ENCODE data around the gene FRK. TPM values are rescaled to one million over a fixed set of nuclear protein-coding genes. Genes with fewer than 3 reads are reported as not detected.

Gene FRK
- total RNA-seq, 1 donor from 2014 or later = 0.77 TPM

GRCh38 chr6:115984809-115985208 lies 75.9 kb downstream of the FRK start:
- Histone ChIP-seq H2AFZ (ENCODE audit: low read depth, low read length) (no peak overlapping the region), H3K9me3 (ENCODE audit: insufficient read depth, low read depth, low read length) (no peaks in the 10 kb centered on the region)

DNA sequence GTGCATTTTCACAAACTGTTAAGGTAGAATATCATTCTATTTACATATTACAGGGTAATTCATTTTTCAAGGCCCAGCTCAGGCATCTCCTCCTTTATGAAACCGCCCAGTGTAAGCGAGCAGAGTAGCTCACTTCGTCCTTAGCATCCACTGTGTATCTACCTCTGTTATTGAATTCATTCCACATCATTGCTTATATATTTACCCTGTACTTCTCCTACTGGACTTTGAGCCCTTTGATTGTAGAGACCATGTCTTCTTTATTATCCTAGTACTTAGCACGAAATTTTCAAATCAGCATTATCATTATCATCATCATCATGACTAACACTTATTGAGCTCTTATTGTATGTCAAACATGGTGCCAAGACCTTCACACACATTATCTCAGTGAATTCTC lies 76.7 kb downstream of the FRK start:
- Histone ChIP-seq H4K20me1 (ENCODE audit: insufficient read depth, low read length) (no peaks in the 10 kb centered on the region), H3K79me2 (ENCODE audit: insufficient read depth, low read length) (no peaks in the 10 kb centered on the region), H3K36me3 (ENCODE audit: insufficient read depth, low read length) (no peaks in the 10 kb centered on the region), H3K9ac (ENCODE audit: low read length) (no peak overlapping the region), H3K4me3 (ENCODE audit: insufficient read depth, low read depth, low read length) (no peak overlapping the region), H2AFZ (ENCODE audit: low read depth, low read length) (no peak overlapping the region), H3K4me2 (ENCODE audit: low read length) (no peak overlapping the region), H3K27me3 (ENCODE audit: insufficient read depth, low read length) (no peaks in the 10 kb centered on the region), H3K27ac (ENCODE audit: low read depth, low read length) (no peak overlapping the region), H3K4me1 (ENCODE audit: insufficient read depth, low read length) (no peaks in the 10 kb centered on the region), H3K9me3 (ENCODE audit: insufficient read depth, low read depth, low read length) (no peaks in the 10 kb centered on the region)
- DNase-seq (ENCODE audit: low read depth) (no peak), FAIRE-seq (no peak)
- Mint-ChIP-seq H3K4me1 (ENCODE audit: low read depth, unreplicated experiment) (peaks cover 14% of the 10 kb centered on the region), H3K27ac (ENCODE audit: unreplicated experiment) (no peak overlapping the region), H3K4me3 (ENCODE audit: unreplicated experiment) (no peak overlapping the region), H3K27me3 (ENCODE audit: low read depth, unreplicated experiment) (no peaks in the 10 kb centered on the region), H3K36me3 (ENCODE audit: low read depth, unreplicated experiment) (no peaks in the 10 kb centered on the region), H3K9me3 (ENCODE audit: unreplicated experiment) (no peaks in the 10 kb centered on the region)
- TF ChIP-seq EZH2 (IDR thresholded peaks at IDR 0.05; ENCODE audit: insufficient read depth, low read length) = no peak

More at GRCh38 chr6:115984809-115985208, 75.9 kb downstream of the FRK start:
- Histone ChIP-seq H3K79me2 (ENCODE audit: insufficient read depth, low read length) (no peaks in the 10 kb centered on the region), H3K36me3 (ENCODE audit: insufficient read depth, low read length) (no peaks in the 10 kb centered on the region), H4K20me1 (ENCODE audit: insufficient read depth, low read length) (no peaks in the 10 kb centered on the region), H3K4me2 (ENCODE audit: low read length) (no peak overlapping the region), H3K9ac (ENCODE audit: low read length) (no peak overlapping the region), H3K4me3 (ENCODE audit: insufficient read depth, low read depth, low read length) (no peak overlapping the region), H3K4me1 (ENCODE audit: insufficient read depth, low read length) (no peaks in the 10 kb centered on the region), H3K27ac (ENCODE audit: low read depth, low read length) (no peak overlapping the region), H3K27me3 (ENCODE audit: insufficient read depth, low read length) (no peaks in the 10 kb centered on the region)
- H3K9me3 Mint-ChIP-seq (ENCODE audit: unreplicated experiment) = no peaks in the 10 kb centered on the region
- H3K36me3 Mint-ChIP-seq (ENCODE audit: low read depth, unreplicated experiment) = no peaks in the 10 kb centered on the region
- no peak overlapping the region for H3K4me3 Mint-ChIP-seq (ENCODE audit: unreplicated experiment)
- TF ChIP-seq EZH2 (IDR thresholded peaks at IDR 0.05; ENCODE audit: insufficient read depth, low read length) (no peak), CTCF (IDR thresholded peaks at IDR 0.05; ENCODE audit: insufficient read depth, low read depth, low read length) (no peak)
- H3K27me3 Mint-ChIP-seq (ENCODE audit: low read depth, unreplicated experiment) = no peaks in the 10 kb centered on the region
- no peak for FAIRE-seq
- H3K4me1 Mint-ChIP-seq (ENCODE audit: low read depth, unreplicated experiment) = peaks cover 14% of the 10 kb centered on the region
- H3K27ac Mint-ChIP-seq (ENCODE audit: unreplicated experiment) = no peak overlapping the region
- DNase-seq (ENCODE audit: low read depth) = no peak

DNA sequence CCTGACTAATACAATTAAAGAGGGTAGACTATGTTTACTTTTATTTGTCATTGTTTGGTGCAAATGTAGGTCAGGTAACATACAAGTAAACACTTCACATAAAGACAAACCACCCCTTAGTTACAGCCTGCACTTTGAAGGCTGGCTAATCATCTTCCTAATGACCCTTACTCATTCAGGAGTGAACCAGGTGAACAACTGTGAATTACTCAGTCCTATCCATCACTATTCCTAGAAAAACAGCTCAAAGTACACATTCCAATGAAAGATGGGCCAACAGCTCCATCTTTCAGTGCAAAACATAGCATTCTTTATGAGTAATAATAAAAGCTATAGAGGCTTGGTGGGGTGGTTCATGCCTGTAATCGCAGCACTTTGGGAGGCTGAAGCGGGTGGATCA lies 78.2 kb downstream of the FRK start:
- H3K9me3 ChIP-seq (ENCODE audit: insufficient read depth, low read depth, low read length) = no peaks in the 10 kb centered on the region
- Mint-ChIP-seq H3K9me3 (ENCODE audit: unreplicated experiment) (no peaks in the 10 kb centered on the region), H3K36me3 (ENCODE audit: low read depth, unreplicated experiment) (no peaks in the 10 kb centered on the region), H3K4me1 (ENCODE audit: low read depth, unreplicated experiment) (peaks cover 14% of the 10 kb centered on the region), H3K4me3 (ENCODE audit: unreplicated experiment) (no peak overlapping the region), H3K27me3 (ENCODE audit: low read depth, unreplicated experiment) (peaks cover 1% of the 10 kb centered on the region), H3K27ac (ENCODE audit: unreplicated experiment) (no peak overlapping the region)
- no peak overlapping the region for H3K27ac ChIP-seq (ENCODE audit: low read depth, low read length)
- no peak overlapping the region for H3K4me2 ChIP-seq (ENCODE audit: low read length)
- H3K79me2 ChIP-seq (ENCODE audit: insufficient read depth, low read length) = no peaks in the 10 kb centered on the region
- no peak overlapping the region for H3K4me3 ChIP-seq (ENCODE audit: insufficient read depth, low read depth, low read length)
- H3K27me3 ChIP-seq (ENCODE audit: insufficient read depth, low read length) = no peaks in the 10 kb centered on the region
- no peaks in the 10 kb centered on the region for H3K36me3 ChIP-seq (ENCODE audit: insufficient read depth, low read length)
- no peaks in the 10 kb centered on the region for H4K20me1 ChIP-seq (ENCODE audit: insufficient read depth, low read length)
- no peak overlapping the region for H2AFZ ChIP-seq (ENCODE audit: low read depth, low read length)
- TF ChIP-seq EZH2 (IDR thresholded peaks at IDR 0.05; ENCODE audit: insufficient read depth, low read length) = no peak
- H3K9ac ChIP-seq (ENCODE audit: low read length) = no peak overlapping the region
- DNase-seq (ENCODE audit: low read depth) (no peak), FAIRE-seq (no peak)
- no peaks in the 10 kb centered on the region for H3K4me1 ChIP-seq (ENCODE audit: insufficient read depth, low read length)
